Pons (tissue), 1 donor: Measurements from ENCODE around the gene PNPLA7.

Source experiments
- DNase-seq: peaks from one replicate; pipeline ENCODE4 v3.0.0-alpha.2; 2016; ENCODE audit warnings: low spot score

PNPLA7 gene

GRCh38 chr9:137494104-137494544, 56.1 kb downstream of the PNPLA7 start:
- DNase-seq = peak; percentile 9

DNA sequence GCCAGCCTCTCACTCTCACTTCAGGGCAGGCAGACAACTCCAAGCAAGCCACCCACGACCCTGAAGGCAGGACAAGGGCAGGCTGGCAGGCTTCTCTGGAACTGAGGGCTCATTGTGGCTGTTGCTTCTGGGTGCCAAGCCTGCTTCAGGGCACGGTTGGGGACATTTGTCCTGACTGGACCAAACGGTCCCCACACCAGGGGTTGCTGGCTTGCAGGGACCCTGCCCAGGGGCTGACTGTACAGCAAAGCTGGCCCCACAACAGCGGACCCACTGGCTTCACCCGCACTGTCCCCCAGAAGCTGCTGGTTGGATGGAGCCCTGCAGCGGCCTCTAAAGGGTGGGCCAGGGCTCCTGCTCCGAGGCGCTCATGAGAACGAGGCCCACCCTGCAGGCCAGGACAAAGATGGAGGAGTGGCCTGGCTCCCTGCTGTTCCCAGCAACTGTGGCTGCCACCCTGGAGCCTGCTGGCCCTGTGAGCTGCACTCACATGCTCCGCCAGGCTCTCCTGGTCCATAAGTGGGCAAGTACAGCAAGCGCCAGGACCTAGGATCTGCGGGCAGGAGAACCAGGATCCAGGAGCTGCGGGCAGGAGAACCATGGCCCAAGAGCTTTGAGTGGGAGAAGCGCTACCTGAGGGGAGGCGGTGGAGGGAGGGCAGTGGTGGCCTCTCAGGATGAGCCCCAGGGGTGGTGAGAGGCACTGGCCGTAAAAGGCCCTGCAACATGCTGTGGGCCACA, 56.7 kb downstream of the PNPLA7 start:
- DNase-seq = no peak

DNA sequence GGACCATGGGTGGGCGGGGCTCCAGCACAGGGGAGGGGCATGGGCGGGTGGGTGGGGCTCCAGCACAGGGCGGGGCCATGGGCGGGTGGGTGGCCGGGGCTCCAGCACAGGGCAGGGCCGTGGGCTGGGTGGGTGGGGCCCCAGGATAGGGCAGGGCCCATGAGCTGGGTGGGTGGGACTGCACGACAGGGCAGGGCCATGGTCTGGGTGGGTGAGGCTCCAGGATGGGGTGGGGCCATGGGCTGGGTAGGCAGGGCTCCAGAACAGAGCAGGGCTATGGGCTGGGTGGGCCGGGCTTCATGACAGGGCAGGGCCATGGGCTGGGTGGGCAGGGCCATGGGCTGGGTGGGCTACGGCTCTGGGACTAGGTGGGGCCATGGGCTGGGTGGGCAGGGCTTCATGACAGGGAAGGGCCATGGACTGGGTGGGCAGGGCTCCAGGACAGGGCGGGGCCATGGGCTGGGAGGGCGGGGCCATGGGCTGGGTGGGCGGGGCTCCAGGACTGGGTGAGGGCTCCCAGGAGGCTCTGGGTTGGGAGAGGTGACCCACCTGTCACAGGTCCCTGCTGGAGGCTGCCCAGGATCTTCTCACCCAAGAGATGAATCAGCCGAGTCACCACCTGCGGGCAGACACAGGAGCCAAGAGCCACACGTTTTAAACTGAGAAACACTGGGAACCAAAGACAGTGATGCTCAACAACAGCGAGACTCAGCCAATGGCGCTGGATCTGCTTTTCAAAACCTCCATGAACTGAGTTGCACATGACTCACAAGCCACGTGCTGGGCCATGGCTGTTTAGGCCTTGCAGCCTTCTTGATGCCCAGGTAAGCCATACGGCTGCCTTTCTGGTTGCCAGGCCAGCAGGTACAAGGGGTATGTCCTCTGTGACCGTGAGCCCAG, 57.5 kb downstream of the PNPLA7 start:
- DNase-seq = no peak

DNA sequence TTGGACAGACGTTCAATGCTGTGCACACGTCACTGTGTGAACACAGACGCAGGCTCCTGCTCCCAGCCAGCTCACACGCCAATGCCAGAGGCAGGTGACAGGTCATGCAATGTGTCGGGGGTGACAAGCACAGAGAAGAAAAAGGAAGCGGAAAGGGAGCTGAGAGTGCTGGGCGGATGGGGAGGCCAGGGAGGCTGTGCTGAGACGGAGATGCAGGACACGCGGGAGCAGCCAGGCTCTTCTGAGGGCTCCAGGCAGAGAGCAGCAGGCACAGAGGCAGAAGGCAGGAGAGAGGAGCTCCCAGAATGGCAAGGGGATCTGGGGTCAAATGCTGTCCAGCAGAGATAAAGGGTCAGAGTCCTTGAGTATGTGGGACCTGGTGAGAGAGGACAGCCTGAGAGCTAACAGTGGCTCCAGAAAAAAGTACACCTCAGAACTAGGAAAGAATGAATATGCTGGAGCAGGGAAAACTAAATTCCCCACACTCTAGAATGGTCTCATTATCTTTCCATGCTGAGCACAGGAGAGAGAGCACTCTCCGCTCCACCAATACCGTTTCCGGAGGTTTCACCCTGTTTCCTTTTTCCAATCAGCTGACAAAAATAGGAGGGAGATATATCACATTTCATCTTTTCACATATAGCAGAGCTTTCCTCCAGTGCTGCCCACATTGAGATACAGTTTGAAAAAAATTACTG, 58.3 kb downstream of the PNPLA7 start:
- DNase-seq = no peak

DNA sequence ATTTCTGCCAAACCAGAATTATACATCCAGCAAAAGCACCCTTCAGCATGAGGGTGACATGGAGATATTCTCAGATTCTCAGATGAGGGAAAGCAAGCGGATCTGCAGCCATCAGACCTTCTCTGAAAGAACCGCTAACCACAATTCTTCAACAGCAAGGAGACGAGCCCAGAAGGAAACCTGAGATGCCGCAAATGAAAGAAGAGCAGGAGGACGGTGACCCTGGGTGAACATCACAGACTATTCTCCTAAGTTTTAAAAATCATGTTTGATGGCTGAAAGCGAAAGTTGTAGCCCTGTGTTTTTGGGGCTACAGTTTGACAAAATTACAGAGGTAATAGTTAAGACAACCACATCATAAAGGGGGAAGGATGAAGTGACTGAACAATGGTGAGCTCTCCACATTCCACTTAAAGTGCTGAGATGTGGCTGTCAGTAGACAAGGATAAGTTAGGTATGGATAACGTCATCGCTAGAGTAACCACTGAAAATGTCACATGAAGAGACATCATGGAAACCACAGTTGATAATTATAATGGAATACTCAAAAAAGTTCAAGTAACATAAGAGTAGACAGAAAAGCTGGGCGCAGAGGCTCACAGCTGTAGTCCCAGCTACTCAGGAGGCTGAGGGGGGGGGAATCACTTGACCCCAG, 59.5 kb downstream of the PNPLA7 start:
- no peak for DNase-seq

- no peak for DNase-seq
Observed at GRCh38 chr9:137488906-137489305, 61.3 kb downstream of the PNPLA7 start.

GRCh38 chr9:137488327-137488653, 61.9 kb downstream of the PNPLA7 start:
- no peak for DNase-seq

- no peak for DNase-seq
Observed at GRCh38 chr9:137487454-137488326, 62.5 kb downstream of the PNPLA7 start.

GRCh38 chr9:137486545-137487453, 63.4 kb downstream of the PNPLA7 start:
- no peak for DNase-seq

DNA sequence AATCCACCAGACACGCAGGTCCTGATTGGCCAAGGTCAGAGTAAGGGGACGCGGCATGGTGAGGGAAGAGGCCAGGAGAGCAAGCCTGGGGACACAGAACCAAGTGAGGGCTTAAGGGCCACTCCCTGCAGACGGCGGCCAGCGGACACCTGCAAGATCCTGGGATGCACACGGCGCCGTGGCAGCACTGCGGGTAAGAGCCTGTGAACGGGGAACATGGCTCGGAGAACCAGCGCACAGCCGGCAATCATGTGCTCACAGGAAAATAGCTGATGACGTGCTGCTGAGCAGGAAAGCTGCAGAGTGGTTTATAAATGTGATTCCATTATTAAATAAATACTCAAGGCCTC, 64.1 kb downstream of the PNPLA7 start:
- DNase-seq = no peak

GRCh38 chr9:137485343-137486140, 64.7 kb downstream of the PNPLA7 start:
- no peak for DNase-seq

- no peak for DNase-seq
Observed at GRCh38 chr9:137484551-137485315, 65.5 kb downstream of the PNPLA7 start.

DNA sequence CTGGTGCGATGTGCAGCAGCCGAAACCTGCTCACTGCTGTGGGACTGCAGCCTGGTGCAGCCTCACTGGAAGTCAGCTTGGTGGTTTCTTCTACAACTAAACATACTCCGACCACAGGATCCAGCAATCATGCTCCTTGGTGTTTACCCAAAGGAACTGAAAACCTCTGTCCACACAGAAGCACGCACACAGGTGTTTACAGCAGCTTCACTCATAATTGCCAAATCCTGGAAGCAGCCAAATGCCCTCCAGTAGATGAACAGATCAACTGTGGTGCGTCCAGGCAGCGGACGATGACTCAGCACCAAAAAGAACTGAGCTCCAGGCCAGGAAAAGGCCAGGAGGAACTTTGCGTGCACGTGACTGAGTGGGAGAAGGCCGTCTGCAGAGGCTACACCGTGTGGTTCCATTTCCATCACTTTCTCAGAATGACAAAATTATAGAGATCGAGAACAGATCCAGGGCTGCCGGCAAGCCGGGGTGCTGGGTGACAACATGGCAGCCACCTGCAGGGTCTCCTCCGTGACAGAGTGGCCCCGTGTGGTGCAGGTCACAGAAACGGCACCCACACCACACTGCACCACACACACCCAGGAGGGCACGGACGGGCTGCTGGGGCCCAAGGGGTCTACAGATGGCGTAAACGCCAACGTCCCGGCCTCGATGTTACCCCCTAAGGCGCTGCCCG, 68.0 kb downstream of the PNPLA7 start:
- peak; percentile 43 for DNase-seq

DNA sequence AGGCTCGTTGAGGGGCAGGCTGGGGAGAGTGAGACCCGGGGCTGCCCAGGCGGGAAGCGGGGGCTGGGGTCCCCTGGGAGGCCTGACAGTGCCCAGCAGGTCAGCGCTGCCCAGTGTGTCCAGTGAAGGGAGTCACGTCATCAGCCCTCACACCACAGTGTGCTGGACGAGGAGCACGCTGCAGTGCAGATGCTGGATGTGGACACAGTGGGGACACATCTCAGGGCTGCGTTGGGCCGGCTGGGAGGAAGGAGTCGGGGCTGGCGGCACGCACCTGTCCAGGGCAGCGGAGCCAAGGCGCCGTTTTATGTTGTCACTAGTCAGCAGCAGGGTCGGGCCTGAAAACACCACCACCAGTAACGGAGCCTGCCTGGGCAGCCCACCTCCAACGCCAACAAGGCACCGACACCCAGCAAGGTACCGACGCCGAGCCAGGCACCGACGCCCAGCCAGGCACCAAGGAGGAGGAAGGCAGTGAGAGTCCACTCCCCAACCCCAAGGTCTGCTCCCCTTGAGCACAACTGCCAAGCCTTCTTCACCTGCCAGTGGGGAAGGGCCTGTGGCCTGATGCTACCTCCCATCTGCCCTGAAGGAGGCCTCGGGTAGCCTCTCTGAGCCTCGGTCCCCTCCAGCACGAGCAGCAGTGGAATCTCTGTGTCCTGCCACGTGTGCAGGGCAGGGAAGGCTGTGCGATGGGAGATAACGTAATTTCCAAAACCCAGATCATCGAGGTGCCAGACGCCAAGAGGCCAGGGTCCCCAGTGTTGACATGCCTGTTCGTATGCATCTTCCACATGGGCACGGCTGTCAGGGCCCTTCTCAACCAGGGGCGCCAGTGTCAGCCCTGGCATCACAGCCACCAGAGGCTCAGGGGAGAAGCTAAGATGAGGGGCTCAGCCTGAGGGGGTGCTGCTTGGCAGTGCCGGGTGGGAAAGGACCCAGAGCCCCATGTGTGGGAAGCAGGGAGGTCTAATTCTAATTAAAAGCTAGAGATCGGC, 69.2 kb downstream of the PNPLA7 start:
- DNase-seq = no peak

DNA sequence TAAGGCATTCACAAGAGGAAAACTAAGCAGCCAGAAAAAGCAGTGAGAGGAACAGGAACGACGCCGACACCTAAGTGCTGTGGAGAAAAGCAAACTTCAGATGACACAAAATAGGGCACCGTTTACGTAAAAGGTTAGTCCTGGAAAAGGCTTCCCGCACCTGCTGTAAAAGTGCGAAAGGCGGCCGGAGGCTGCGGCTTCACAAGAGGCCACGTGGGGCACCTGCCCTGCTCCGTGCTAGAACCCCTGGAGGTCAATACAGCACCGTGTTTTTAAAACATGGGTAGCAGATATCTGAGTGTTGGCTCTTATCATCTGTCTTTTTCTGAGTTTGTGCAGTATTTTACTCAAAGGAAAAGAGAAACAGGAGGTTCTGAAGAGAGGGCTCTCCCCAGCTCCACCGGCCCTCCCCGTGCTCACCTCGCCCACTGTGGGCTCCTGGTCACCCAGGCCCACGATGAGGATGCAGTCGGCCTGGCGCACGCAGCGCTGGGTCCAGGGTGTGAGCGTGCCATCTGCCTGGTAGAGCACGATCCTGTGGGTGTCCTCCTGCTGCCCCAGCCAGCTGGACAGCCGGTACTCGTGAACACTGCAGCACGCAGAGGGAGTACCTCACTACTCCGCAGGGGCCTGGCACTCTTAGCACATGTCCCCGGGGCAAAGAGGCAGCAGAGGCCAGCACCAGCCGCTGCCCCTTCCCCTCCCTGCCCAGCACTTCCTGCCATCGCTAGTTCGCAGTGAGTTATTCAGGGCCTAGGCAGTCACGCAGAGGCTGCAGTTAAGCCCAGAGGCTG, 70.1 kb downstream of the PNPLA7 start:
- DNase-seq = no peak
